Measurements from ENCODE around the gene TMEM17. TPM values are rescaled to one million over a fixed set of nuclear protein-coding genes. Genes with fewer than 3 reads are reported as not detected.
A peak's percentile ranks its signal among the peaks of the same experiment; 100 is the strongest.

Gene TMEM17
- total and polyA plus RNA-seq, 2 of the 13 experiments (the other 11 are each of a cell fraction or from before 2014, with no cell fraction given): 0.22 to 0.50 TPM

- in situ Hi-C loops (cut with HindIII; ENCODE audit: extremely low pct_ligation_motif_present, low pct_unique_long_range_greater_than_20kb): no loop called here
- Histone ChIP-seq H3K4me1 (ENCODE audit: insufficient read depth, low read length) (peaks cover 96% of the 10 kb centered on the region), H3K4me2 (ENCODE audit: low read depth, low read length) (no peak overlapping the region), H2AFZ (ENCODE audit: low read length) (no peak overlapping the region), H3K9me3 (ENCODE audit: low read length) (no peaks in the 10 kb centered on the region), H3K79me2 (ENCODE audit: insufficient read depth, low read length) (no peaks in the 10 kb centered on the region), H3K36me3 (replicated peaks in 1 of 2; ENCODE audit: control insufficient read depth in 1 of 2, insufficient read depth in 2 of 2, low read length in 2 of 2) (no peaks in the 10 kb centered on the region), H4K20me1 (ENCODE audit: insufficient read depth, low read length) (no peaks in the 10 kb centered on the region), H3K4me3 (replicated peaks in 1 of 3; ENCODE audit: insufficient read depth in 1 of 3, low read depth in 2 of 3, low read length in 3 of 3) (no peak overlapping the region), H3K27me3 (ENCODE audit: control insufficient read depth in 1 of 2, insufficient read depth in 2 of 2, low read length in 2 of 2) (no peaks in the 10 kb centered on the region), H3K27ac (ENCODE audit: extremely low read length, insufficient read depth, low read length) (no peak overlapping the region), H3K9ac (ENCODE audit: insufficient read depth, low read depth, low read length) (no peak overlapping the region)
- peak; percentile 36 for TF ChIP-seq SALL1 (CRISPR knock-in tag; IDR thresholded peaks at IDR 0.05)
- 0 out of 2 replicates have a peak, but pooled peaks have one; percentile 74 for TF ChIP-seq ZNF318 (CRISPR knock-in tag; IDR thresholded peaks at IDR 0.05)
- no peak for TF ChIP-seq BCL6 (CRISPR knock-in tag; IDR thresholded peaks at IDR 0.05)
- 0 out of 2 replicates have a peak, but pooled peaks have one; percentile 44 for TF ChIP-seq NRL (CRISPR knock-in tag; IDR thresholded peaks at IDR 0.05; ENCODE audit: borderline replicate concordance)
- TF ChIP-seq GPN1 (CRISPR knock-in tag; IDR thresholded peaks at IDR 0.05; ENCODE audit: borderline replicate concordance): no peak
- TF ChIP-seq SP140L (CRISPR knock-in tag; IDR thresholded peaks at IDR 0.05; ENCODE audit: borderline replicate concordance): no peak
- TF ChIP-seq ZNF687 (CRISPR knock-in tag; IDR thresholded peaks at IDR 0.05): peak; percentile 51
- peak; percentile 38; the same call in 1 of the 2 replicates for TF ChIP-seq HIVEP1 (CRISPR knock-in tag; IDR thresholded peaks at IDR 0.05)
- BruUV-seq (replicated peaks): no TSS peak
- DNase-seq (ENCODE audit: low spot score): no peak
- no peak for ATAC-seq
- 100% methylated on average over 2 of the region's 2 CpGs for WGBS (ENCODE audit: low lambda C conversion rate)
- no peak for FAIRE-seq
- intact Hi-C loops (cut with micrococcal nuclease; ENCODE audit: unreplicated experiment): no loop called here
- POLR2A ChIA-PET: interaction anchor here (1.0 to 4.1 kb wide), 7 partner anchors 9 to 239 kb away, joined by 3 to 37 read pairs (median 8); partner anchors contain the start of gene EHBP1
- CTCF ChIA-PET (ENCODE audit: low intra/inter-chr PET ratio, low total read pairs): no interaction called here
These were observed 39.5 kb downstream of the TMEM17 start for GRCh38 chr2:62466503-62466854.
